Coronary artery (tissue), 2 donors: ENCODE measurements around the gene AKT1.

Experiments
- DNase-seq: peaks from one replicate; pipeline ENCODE4 v3.0.0-alpha.2; 2017; ENCODE audit warnings: low spot score
- H3K27ac ChIP-seq, 2 donors: fragments of 200-600 bp; sonication (generic); one replicate each; pipeline ENCODE4 v1.5.1; 2016 to 2019
- H3K4me3 ChIP-seq: fragments of 200-600 bp; sonication (generic); 2 replicates; pipeline ENCODE4 v1.5.1; 2016; ENCODE audit warnings: mild to moderate bottlenecking, moderate library complexity
- TF ChIP-seq, protein P1 (sequence below): fragments of 200-600 bp; sonication (generic); IDR thresholded peaks from one replicate; pipeline ENCODE4 v1.5.1; 2019; ENCODE audit warnings: antibody characterized with exemption

Gene AKT1

DNA sequence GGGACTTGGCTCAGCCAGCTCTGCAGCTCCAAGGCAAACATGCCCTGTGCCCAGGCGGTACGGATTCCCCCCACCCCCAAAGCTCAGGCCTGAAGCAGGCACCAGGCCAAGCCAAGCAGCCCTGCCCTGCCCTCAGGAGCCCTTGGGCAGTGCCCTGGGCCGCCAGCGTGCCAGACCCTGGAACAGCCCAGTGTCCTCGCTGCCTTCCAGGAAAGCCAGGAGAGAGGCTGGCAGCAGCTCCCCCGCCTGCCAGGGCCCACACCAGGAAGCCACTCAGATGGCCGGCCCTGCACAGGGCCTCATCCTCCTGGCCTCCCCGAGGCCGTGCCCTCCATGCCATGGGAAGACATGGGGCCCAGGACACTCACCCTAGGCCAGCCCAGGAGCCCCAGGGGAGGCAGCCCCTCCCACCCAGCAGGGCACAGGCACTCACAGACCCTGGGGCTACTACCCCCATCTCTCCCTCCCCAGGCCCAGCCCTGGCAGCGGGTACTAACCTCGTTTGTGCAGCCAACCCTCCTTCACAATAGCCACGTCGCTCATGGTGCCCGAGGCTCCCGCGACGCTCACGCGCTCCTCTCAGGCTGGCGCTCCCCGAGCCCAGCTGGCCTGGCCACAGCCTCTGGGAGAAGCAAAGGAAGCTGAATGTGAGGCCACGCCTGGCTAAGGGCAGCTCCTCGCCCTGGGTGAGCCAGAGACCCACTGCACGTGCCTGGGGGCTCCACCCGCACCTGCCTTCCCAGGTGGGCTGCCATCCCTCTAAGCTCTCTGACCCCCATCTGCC is 3.3 kb downstream of the AKT1 start:
- H3K27ac ChIP-seq = peak overlapping the region in 1 of 2 donors; percentile 51
- peak overlapping the region; percentile 9 for H3K4me3 ChIP-seq
- no peak for DNase-seq
- TF ChIP-seq, protein P1, sequence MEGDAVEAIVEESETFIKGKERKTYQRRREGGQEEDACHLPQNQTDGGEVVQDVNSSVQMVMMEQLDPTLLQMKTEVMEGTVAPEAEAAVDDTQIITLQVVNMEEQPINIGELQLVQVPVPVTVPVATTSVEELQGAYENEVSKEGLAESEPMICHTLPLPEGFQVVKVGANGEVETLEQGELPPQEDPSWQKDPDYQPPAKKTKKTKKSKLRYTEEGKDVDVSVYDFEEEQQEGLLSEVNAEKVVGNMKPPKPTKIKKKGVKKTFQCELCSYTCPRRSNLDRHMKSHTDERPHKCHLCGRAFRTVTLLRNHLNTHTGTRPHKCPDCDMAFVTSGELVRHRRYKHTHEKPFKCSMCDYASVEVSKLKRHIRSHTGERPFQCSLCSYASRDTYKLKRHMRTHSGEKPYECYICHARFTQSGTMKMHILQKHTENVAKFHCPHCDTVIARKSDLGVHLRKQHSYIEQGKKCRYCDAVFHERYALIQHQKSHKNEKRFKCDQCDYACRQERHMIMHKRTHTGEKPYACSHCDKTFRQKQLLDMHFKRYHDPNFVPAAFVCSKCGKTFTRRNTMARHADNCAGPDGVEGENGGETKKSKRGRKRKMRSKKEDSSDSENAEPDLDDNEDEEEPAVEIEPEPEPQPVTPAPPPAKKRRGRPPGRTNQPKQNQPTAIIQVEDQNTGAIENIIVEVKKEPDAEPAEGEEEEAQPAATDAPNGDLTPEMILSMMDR = no peak

DNA sequence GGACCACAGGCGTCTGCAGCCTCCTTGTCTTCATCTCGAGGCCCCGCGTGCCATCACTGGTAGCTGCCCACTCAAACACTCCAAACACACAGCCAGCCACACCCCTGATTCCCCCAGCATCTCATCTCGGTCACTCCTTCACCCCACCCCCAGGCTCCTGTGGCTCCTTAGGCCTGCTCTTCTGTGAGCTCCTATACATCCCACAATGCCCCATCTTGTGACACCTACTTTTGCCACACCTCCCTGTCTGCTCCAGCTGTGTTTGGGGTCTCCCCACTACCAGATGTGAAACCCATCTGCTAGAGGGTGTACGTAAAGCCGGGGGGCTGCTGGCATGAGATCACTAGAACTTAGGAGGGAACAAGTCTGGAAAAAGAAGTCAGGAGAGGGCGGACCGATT is 4.1 kb downstream of the AKT1 start:
- no peak overlapping the region for H3K27ac ChIP-seq
- TF ChIP-seq, protein P1 = no peak
- H3K4me3 ChIP-seq = no peak overlapping the region
- DNase-seq = no peak

DNA sequence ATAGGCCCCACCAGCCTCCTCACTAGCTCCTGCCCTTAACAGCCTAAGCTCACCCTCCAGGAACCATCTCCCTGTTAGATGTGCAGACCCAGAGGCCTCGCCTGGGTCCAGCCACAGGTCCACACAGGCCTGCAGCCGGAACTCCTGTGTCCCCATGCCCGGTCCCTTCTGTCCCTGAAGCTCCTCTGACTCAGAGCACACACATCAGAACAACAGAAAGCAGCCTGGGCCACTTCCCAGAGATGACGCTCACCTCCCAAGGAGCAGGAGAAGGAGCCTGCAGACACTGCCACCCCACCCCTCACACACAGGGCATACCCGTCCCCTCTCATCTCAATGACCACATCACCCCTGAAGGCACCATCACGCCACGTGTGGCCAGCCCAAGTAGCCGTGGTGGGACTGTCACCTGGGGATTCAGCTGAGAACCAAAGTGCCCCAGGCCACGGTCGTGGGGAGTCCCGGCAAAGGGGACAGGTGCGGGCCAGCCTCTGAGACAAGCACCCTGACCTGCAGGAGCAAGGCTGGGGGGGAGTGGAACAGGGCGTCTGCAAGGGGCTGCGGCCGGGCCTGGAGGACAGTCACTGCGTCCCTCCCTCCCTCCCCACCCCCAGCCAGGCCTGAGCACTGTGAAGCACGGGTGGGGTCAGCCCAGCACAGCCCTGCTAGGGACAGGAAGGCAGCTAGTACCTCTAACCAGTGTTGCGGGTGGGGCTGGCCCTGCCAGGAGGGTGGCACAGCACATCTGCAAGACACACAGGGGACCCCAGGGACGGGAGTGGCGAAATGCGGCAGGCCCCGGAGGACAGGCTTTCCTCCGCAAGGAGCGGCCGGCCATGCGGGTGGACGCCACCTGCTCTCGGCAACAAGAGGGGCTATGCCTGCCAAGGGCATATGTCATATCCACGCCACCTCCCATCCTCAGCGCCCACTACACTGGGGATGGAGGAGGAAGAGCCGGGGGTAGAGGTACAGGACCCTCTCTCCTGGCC is 5.5 kb downstream of the AKT1 start:
- DNase-seq = no peak
- TF ChIP-seq, protein P1 = no peak
- H3K4me3 ChIP-seq = no peak overlapping the region
- H3K27ac ChIP-seq = no peak overlapping the region

DNA sequence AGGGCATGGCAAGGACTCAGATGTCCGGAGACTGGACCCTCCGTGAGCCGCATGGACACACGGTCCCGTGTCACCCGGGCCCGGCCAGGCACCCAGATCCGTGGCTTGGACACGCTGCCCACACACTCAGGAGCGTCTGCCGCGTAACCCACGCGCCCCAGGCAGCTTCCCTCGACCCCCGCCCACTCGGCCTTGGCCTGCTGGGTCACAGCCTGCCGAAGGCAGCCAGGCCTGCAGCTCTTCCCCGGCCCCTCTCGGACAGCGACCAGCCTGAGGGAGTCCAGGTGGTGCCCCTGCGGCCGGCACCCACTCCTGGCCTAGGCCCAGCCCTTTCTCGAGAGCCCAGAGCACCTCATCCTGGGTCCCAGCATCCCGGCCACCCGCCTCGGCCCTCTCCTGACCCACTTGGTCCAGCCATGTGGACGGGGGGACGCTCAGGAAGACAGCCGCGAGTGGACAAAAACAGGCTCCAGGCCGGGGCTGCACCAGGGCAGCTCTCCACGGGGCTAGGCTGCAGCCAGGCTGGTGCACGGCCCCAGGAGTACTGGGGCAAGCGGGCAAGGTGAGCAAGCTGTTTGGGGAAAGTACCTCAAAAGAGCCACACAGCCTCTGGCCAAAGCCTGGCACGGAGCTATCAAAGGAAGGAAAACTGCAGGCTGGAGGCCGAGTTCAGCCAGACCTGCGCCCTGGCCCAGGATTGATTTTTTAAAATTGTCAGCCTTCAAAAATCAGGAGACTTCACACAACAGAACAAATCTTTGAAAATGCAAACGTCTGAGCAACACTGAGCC is 6.5 kb downstream of the AKT1 start:
- TF ChIP-seq, protein P1 = no peak
- no peak for DNase-seq
- H3K4me3 ChIP-seq = no peak overlapping the region
- no peak overlapping the region for H3K27ac ChIP-seq

DNA sequence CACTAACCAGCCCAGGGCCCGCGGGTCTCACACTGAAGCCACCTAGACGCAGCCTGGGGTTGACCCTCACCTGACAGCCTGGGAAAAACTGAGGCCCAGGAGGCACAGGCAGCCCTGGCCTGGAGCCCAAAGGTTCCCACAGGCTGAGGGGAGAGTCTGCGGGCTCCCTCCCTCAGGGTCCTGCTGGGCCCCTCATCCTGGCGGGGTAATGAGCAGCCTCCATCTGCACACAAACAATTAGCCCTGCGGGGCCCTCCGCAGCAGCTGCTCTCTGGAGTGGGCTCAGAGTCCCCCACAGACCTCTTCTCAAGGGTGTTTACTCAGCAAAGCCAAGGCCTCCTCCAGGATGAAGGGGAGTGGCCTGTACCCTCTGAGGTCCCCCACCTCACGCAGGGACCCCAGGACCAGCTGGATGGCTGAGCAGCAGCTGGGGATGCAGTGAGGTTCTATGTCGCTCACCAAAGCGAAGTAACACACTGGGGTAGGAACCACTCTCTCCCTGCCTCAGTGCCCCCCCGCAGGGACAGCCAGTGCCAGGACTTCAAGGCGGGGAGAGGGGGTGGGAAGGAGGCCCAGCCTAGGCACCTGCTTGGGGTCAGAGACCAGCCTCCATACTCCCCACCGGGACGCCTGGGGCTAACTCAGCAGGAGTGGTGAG is 7.3 kb downstream of the AKT1 start:
- DNase-seq = no peak
- H3K27ac ChIP-seq = peak overlapping the region in 1 of 2 donors; percentile 54
- H3K4me3 ChIP-seq = no peak overlapping the region
- TF ChIP-seq, protein P1 = no peak

DNA sequence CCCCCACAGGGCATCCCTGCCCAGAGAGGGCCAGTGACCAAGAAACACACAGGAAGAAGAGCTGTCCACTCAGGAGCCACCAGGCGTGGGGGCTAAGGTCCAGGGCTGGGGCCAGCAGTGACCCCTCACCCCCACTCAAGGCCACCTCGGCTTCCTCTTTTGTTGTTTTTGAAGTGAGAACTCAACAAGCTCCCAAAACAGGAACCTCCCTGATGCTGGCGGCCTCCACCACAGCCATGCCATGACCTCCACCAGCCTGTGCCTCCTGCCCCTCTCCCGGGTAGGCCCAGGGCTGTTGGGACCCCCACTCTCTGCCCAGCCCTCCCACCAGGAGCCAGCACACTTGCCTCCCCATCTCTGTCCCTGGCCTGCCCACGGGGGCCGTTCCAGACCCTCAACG is 7.8 kb downstream of the AKT1 start:
- no peak for DNase-seq

More for the DNA sequence above, 7.8 kb downstream of the AKT1 start:
- no peak overlapping the region for H3K4me3 ChIP-seq
- TF ChIP-seq, protein P1 = no peak
- peak overlapping the region in 1 of 2 donors; percentile 54 for H3K27ac ChIP-seq
